WERI-Rb-1 (cell line): Measurements from ENCODE around the gene ACOT2.
A peak's percentile ranks its signal among the peaks of the same experiment; 100 is the strongest.
"Not testable (repeated sequence)": the region's sequence is repeated elsewhere in the genome, so short reads cannot be mapped to it uniquely, and the experiment has no call there.

Experiments used
- DNase-seq: peaks from one replicate; pipeline ENCODE4 v3.0.0-alpha.2; 2020
- H3K27ac ChIP-seq: fragments of 250-450 bp; sonication (Bioruptor Pico); 2 replicates; pipeline ENCODE4 v1.5.1; 2020; ENCODE audit warnings: mild to moderate bottlenecking, moderate library complexity
- H3K27me3 ChIP-seq: fragments of 250-450 bp; sonication (Bioruptor Pico); 2 replicates; pipeline ENCODE4 v1.5.1; 2021; ENCODE audit warnings: mild to moderate bottlenecking, low read depth, moderate library complexity; ENCODE audit not compliant: insufficient read depth, severe bottlenecking
- H3K36me3 ChIP-seq: fragments of 250-450 bp; sonication (Bioruptor Pico); 2 replicates; pipeline ENCODE4 v1.5.1; 2020; ENCODE audit warnings: mild to moderate bottlenecking, moderate library complexity
- H3K4me3 ChIP-seq: 2 replicates; pipeline ENCODE4 v1.5.1; 2011; ENCODE audit warnings: low read depth, mild to moderate bottlenecking, control low read depth, low read length
- H3K9me3 ChIP-seq: fragments of 250-450 bp; sonication (Bioruptor Pico); 2 replicates; pipeline ENCODE4 v1.5.1; 2021; ENCODE audit warnings: mild to moderate bottlenecking, moderate library complexity; ENCODE audit not compliant: severe bottlenecking
- CTCF ChIP-seq: IDR thresholded peaks from 2 replicates; pipeline ENCODE4 v1.5.1; 2011; ENCODE audit warnings: low read depth, mild to moderate bottlenecking, control low read depth, inconsistent platforms, low read length

ACOT2 gene

DNA sequence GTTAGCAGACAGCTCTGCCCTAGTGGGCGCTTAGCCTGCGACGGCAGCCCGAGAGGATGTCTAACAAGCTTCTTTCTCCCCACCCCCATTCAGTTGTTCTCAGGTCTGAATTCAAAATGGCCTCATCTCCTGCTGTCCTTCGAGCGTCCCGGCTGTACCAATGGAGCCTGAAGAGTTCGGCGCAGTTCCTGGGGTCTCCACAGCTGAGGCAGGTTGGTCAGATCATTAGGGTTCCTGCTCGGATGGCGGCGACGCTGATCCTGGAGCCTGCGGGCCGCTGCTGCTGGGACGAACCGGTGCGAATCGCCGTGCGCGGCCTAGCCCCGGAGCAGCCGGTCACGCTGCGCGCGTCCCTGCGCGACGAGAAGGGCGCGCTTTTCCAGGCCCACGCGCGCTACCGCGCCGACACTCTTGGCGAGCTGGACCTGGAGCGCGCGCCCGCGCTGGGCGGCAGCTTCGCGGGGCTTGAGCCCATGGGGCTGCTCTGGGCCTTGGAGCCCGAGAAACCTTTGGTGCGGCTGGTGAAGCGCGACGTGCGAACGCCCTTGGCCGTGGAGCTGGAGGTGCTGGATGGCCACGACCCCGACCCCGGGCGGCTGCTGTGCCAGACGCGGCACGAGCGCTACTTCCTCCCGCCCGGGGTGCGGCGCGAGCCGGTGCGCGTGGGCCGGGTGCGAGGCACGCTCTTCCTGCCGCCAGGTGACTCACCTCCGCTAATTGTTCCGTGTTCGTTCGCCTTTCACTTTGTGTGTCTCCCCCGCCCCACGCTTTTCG, at the start of gene ACOT2:
TSS of gene ACOT2 (plus strand) at position 29 of the 774 bp plus-strand sequence. CDS start at position 57, 28 bp downstream.
- peak within 1 kb of the TSS; percentile 89 for H3K27ac ChIP-seq

DNA sequence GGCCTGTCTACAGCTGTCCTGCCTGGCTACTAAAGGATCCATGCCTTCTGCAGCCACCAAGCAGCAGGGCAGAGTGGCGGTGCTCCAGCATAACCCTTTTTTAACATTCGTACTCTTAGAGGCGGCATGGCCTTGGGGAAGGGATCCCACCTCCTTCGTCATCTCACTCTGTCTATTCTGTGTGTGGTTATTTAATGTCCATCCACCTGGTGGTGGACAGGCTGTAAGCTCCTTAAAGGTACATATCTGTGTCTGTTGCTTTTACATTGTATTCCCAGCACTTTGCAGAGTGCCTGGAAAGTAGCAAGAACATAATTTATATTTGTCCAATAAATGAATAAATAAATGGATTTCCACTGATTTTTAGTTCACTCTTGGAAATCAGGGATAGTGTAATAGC, 47.8 kb upstream of the ACOT2 start:
- Histone ChIP-seq H3K27ac (no peak overlapping the region), H3K36me3 (no peaks in the 10 kb centered on the region), H3K9me3 (no peaks in the 10 kb centered on the region), H3K4me3 (no peak overlapping the region), H3K27me3 (no peaks in the 10 kb centered on the region)
- TF ChIP-seq CTCF, result peak; percentile 15; the same call in 1 of the 2 replicates
- no peak for DNase-seq

More for the DNA sequence above, at the start of gene ACOT2:
- DNase-seq, result peak; percentile 77
- not testable (repeated sequence) for H3K36me3 ChIP-seq, H3K9me3 ChIP-seq, H3K27me3 ChIP-seq
- peak within 1 kb of the TSS; percentile 59 for H3K4me3 ChIP-seq

- Histone ChIP-seq H3K27me3 (no peaks in the 10 kb centered on the region), H3K36me3 (no peaks in the 10 kb centered on the region), H3K9me3 (peaks cover 2% of the 10 kb centered on the region), H3K27ac (no peak overlapping the region), H3K4me3 (no peak overlapping the region)
- no peak for DNase-seq
- no peak for TF ChIP-seq CTCF
Measured at GRCh38 chr14:73524493-73524892, 44.5 kb upstream of the ACOT2 start.

DNA sequence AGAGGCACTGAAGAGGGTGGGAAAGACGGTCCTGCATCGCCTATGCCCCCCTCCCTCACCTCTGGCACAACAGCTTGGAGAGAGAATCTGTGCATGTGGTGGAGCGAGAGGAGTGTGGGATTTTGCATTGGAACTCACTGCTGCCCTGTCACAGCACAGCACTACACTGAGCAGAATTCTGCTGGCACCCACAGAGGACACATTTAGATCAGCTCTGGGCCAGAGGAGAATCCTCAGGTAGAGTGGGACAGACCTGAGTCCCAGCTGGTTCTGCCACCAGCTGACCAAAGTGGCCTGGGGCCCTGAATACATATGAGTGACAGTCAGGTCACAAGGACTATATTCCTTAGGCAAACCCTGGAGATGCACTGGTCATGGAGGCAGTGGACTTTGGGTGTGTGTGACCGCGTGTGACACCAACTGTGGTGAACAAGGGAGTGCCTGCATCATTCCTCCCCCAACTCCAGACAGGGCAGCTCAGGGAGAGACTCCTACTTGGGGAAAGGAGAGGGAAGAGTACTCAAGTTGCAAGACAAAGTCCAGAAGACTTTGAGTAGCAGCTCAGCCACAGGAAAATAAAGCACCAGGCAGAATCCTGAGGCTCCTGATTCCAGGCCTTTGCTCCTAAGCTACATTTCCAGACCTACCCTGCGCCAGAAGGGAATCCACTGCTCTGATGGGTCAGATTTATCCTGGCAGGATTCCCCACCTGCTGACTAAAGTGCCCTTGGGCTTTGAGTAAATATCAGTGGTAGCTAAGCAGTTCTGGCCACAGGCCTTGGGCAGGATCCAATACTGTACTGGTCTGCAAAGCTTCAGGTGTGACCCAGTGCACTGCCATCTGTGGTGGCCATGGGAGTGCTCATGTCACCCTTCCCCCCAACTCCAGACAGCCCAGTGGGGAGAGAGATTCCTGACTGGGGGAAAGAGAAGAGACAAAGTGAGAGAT, 42.7 kb upstream of the ACOT2 start:
- DNase-seq, result no peak
- no peaks in the 10 kb centered on the region for H3K27me3 ChIP-seq
- no peaks in the 10 kb centered on the region for H3K36me3 ChIP-seq
- H3K9me3 ChIP-seq, result peaks cover 2% of the 10 kb centered on the region
- peak overlapping the region; percentile 16 for H3K27ac ChIP-seq
- H3K4me3 ChIP-seq, result no peak overlapping the region
- TF ChIP-seq CTCF, result no peak

GRCh38 chr14:73529356-73529755, 39.7 kb upstream of the ACOT2 start:
- H3K27ac ChIP-seq, H3K9me3 ChIP-seq, H3K27me3 ChIP-seq, H3K4me3 ChIP-seq, DNase-seq, H3K36me3 ChIP-seq: not testable (repeated sequence)

DNA sequence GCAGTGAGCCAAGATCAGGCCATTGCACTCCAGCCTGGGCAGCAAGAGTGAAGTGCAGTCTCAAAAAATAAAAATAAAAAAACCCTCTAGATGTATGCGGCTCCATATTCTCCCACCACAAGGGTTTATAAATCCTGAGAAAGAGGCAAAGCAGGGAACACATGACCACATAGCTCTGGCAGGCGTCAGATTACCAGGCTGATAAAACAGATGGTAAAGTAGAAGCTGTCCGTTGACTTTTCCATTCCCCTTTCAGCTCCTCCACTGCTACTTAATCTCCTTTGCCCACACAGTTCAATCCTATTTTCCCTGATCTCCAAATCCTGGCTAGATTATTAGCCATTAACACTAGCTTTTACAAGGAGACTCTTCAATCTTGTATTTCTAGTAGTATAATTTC, 37.0 kb upstream of the ACOT2 start:
- H3K4me3 ChIP-seq, H3K9me3 ChIP-seq, H3K27ac ChIP-seq, H3K36me3 ChIP-seq, H3K27me3 ChIP-seq, DNase-seq: not testable (repeated sequence)

DNA sequence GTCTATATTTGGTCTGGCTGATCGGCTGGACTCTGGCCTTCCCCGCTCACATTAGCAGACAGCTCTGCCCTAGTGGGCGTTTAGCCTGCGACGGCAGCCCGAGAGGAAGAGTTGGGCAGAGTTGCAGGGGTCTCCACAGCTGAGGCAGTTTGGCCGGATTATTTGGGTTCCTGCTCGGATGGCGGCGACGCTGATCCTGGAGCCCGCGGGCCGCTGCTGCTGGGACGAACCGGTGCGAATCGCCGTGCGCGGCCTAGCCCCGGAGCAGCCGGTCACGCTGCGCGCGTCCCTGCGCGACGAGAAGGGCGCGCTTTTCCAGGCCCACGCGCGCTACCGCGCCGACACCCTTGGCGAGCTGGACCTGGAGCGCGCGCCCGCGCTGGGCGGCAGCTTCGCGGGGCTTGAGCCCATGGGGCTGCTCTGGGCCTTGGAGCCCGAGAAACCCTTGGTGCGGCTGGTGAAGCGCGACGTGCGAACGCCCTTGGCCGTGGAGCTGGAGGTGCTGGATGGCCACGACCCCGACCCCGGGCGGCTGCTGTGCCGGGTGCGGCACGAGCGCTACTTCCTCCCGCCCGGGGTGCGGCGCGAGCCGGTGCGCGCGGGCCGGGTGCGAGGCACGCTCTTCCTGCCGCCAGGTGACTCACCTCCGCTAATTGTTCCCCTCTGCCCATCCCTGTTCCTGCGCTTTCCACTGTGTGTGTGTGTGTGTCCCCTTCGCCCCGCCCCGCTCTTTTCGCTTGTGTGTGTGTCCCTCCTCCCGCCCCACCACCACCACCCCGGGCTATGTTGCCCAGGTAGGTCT, 31.6 kb upstream of the ACOT2 start:
- DNase-seq, H3K4me3 ChIP-seq, H3K9me3 ChIP-seq, H3K27ac ChIP-seq, H3K27me3 ChIP-seq, H3K36me3 ChIP-seq: not testable (repeated sequence)

DNA sequence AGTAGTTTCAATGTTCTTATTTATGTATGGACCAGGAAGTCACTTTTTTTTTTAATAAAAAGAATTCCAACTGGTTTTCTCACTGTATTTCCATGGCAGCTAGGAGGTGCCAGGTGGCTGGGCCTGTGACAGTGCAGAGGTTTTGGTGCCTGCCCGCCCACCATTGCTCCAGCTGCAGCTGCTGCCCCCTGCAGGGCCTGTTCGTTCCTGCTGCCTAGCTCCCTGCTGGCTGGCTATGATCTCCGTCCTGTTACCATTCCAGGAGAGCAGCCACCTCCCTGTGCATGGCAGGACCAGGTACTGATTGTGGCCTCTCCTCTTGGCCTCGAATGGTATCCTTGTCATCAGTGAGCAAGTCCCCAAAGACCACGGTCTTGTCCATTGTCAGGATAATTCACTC, 30.0 kb upstream of the ACOT2 start:
- H3K36me3 ChIP-seq, H3K4me3 ChIP-seq, H3K27me3 ChIP-seq, H3K9me3 ChIP-seq, DNase-seq, H3K27ac ChIP-seq: not testable (repeated sequence)

DNA sequence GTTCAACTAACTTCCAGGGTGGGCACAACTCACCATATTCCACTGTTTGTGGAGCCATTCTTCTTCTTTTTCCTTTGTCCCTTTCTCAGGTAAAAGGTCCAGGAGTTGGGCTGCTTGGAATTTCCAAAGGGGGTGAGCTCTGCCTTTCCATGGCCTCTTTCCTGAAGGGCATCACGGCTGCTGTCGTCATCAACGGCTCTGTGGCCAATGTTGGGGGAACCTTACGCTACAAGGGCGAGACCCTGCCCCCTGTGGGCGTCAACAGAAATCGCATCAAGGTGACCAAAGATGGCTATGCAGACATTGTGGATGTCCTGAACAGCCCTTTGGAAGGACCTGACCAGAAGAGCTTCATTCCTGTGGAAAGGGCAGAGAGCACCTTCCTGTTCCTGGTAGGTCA, 26.1 kb upstream of the ACOT2 start:
- not testable (repeated sequence) for H3K27me3 ChIP-seq, H3K27ac ChIP-seq, DNase-seq, H3K36me3 ChIP-seq, H3K4me3 ChIP-seq, H3K9me3 ChIP-seq

- DNase-seq, H3K4me3 ChIP-seq, H3K27me3 ChIP-seq, H3K36me3 ChIP-seq, H3K9me3 ChIP-seq, H3K27ac ChIP-seq: not testable (repeated sequence)
Measured at GRCh38 chr14:73545353-73545752, 23.7 kb upstream of the ACOT2 start.
